ENCODE data around the gene AP5M1. TPM values are rescaled to one million over a fixed set of nuclear protein-coding genes. Genes with fewer than 3 reads are reported as not detected.
A peak's percentile ranks its signal among the peaks of the same experiment; 100 is the strongest.
"Not testable (repeated sequence)": the region's sequence is repeated elsewhere in the genome, so short reads cannot be mapped to it uniquely, and the experiment has no call there.

Gene AP5M1, protein sequence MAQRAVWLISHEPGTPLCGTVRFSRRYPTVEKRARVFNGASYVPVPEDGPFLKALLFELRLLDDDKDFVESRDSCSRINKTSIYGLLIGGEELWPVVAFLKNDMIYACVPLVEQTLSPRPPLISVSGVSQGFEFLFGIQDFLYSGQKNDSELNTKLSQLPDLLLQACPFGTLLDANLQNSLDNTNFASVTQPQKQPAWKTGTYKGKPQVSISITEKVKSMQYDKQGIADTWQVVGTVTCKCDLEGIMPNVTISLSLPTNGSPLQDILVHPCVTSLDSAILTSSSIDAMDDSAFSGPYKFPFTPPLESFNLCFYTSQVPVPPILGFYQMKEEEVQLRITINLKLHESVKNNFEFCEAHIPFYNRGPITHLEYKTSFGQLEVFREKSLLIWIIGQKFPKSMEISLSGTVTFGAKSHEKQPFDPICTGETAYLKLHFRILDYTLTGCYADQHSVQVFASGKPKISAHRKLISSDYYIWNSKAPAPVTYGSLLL
- total RNA-seq (2021) (54.1 and 58.7 TPM in 2 replicates), Bru-seq, nascent RNA (percentile 90 among the genes with signal in this experiment), BruChase-seq, experiment 1, labeled RNA remaining after a 2-hour chase (percentile 92 among the genes with signal in this experiment), BruChase-seq, experiment 2, labeled RNA remaining after a 6-hour chase (percentile 91 among the genes with signal in this experiment)
- long read RNA-seq, full-length matches to known transcripts: 78 of 99 reads
- long read RNA-seq, partial matches to known transcripts: 2 of 99 reads
- long read RNA-seq, other reads (novel, unspliced or antisense): 19 of 99 reads

DNA sequence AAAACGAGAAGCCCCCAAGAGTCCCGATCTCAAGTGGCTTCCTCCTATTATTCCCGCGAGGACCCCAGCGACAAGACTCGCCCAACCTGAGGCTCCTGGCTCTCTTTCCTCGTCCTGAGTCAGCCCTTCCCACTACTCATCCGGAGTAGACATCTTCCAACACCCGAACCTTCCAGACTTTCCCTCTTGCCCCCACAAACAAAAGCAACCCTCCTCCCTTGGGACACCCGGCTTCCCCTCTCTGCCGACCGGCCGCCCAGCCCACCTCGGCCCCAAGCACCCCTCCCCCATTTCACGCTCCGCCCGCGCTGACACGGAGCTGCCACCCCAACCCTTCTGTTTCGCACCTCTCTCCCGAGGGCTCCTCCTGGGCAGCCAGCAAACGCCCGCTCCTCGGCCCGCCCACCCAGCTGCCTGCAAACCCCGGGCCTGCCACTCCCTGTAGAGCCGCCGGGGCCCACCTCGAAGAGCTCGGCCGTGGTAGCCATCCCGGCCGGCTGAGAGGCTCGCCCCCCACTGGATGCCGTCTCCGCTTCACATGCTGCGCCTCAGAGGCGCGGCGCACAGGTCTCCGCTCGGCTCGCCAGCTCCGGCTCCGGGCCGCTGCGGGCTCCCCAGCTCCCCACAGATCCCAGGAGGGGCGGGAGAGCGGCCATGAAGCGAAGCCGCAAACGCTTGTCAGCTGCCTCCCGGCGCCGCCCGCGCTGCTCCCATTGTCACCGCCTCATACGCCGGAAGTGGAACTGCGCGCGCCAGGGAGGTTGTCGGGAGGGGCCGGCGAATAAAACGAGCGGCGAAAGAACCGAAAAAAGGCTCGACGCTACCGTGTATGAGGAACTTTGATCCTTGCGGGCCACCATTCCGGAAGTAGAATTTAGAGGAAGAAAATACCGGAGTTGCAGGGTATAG, at the start of gene AP5M1, which contains the start of gene EXOC5:
Gene AP5M1 (plus strand): TSS at position 811 of the 909 bp plus-strand sequence. CDS start 344 bp downstream, outside the sequence.
Gene EXOC5 (minus strand): TSS at position 745 of the 909 bp plus-strand sequence. CDS start 257 bp downstream, at position 488.
- intact Hi-C loops (cut with micrococcal nuclease; ENCODE audit: unreplicated experiment): no loop called here
- peak within 1 kb of the TSS; percentile 94 for H3K27ac ChIP-seq (ENCODE audit: low read depth, low read length, poor library complexity, severe bottlenecking)
- DNase-seq (ENCODE audit: low spot score): peak; percentile 98
- no peaks in the 10 kb centered on the region for H3K9me3 ChIP-seq (ENCODE audit: low read depth, low read length, poor library complexity, severe bottlenecking)
- peak within 1 kb of the TSS; percentile 63 for H3K4me3 ChIP-seq (ENCODE audit: low read depth, low read length, poor library complexity, severe bottlenecking)
- H3K36me3 ChIP-seq (ENCODE audit: insufficient read depth, low read length, poor library complexity, severe bottlenecking): no peaks in the 10 kb centered on the region
- no peak for TF ChIP-seq EZH2 (IDR thresholded peaks at IDR 0.05; ENCODE audit: borderline replicate concordance, low read depth, low read length, poor library complexity, severe bottlenecking)
- TF ChIP-seq, protein P1, sequence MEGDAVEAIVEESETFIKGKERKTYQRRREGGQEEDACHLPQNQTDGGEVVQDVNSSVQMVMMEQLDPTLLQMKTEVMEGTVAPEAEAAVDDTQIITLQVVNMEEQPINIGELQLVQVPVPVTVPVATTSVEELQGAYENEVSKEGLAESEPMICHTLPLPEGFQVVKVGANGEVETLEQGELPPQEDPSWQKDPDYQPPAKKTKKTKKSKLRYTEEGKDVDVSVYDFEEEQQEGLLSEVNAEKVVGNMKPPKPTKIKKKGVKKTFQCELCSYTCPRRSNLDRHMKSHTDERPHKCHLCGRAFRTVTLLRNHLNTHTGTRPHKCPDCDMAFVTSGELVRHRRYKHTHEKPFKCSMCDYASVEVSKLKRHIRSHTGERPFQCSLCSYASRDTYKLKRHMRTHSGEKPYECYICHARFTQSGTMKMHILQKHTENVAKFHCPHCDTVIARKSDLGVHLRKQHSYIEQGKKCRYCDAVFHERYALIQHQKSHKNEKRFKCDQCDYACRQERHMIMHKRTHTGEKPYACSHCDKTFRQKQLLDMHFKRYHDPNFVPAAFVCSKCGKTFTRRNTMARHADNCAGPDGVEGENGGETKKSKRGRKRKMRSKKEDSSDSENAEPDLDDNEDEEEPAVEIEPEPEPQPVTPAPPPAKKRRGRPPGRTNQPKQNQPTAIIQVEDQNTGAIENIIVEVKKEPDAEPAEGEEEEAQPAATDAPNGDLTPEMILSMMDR (conservative IDR thresholded peaks at IDR 0.05; ENCODE audit: low read depth, low read length): 0 out of 2 replicates have a peak, but pooled peaks have one; percentile 1
- CTCF ChIA-PET: interaction anchor here (0.5 kb wide), 1 partner anchor 690 kb away, joined by 5 read pairs; no protein-coding TSS in a partner anchor
- H3K27me3 ChIP-seq (replicated peaks; ENCODE audit: insufficient read depth, low read depth, low read length, poor library complexity): no peaks in the 10 kb centered on the region
- POLR2A ChIA-PET (ENCODE audit: low non-redundant PET): interaction anchor here (0.6 kb wide), 2 partner anchors 32 to 700 kb away, joined by 3 read pairs; no protein-coding TSS in a partner anchor
- BruUV-seq (replicated peaks): no TSS peak
- H3K4me1 ChIP-seq (ENCODE audit: insufficient read depth, low read length, poor library complexity, severe bottlenecking): peaks cover 12% of the 10 kb centered on the region

DNA sequence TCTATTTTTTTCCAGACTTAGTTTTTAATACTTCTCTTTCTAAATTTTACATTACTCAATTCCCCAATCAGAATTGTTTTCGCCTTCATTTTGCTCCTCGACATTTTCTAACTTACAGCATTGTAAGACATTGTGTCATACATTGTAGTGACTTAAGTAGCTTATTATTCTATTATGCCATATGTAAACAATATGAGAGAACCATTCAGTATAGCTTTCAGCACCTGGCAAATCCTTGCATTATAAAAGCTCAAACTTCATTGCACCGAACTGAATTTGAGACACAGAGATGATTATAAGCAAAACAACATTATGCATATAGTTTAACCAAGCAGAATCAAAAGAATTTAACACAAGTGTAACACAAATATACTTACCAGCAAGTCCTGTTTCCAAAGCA, 46.8 kb upstream of the AP5M1 start:
- H3K27me3 ChIP-seq (replicated peaks; ENCODE audit: insufficient read depth, low read depth, low read length, poor library complexity): no peaks in the 10 kb centered on the region
- ChIA-PET POLR2A (ENCODE audit: low non-redundant PET) (no interaction called here), CTCF (no interaction called here)
- H3K9me3 ChIP-seq (ENCODE audit: low read depth, low read length, poor library complexity, severe bottlenecking): no peaks in the 10 kb centered on the region
- intact Hi-C loops (cut with micrococcal nuclease; ENCODE audit: unreplicated experiment): no loop called here
- peaks cover 35% of the 10 kb centered on the region for H3K36me3 ChIP-seq (ENCODE audit: insufficient read depth, low read length, poor library complexity, severe bottlenecking)
- no peak overlapping the region for H3K27ac ChIP-seq (ENCODE audit: low read depth, low read length, poor library complexity, severe bottlenecking)
- no TSS peak for BruUV-seq (replicated peaks)
- no peak for DNase-seq (ENCODE audit: low spot score)
- H3K4me3 ChIP-seq (ENCODE audit: low read depth, low read length, poor library complexity, severe bottlenecking): no peak overlapping the region
- TF ChIP-seq, protein P1 (conservative IDR thresholded peaks at IDR 0.05; ENCODE audit: low read depth, low read length): no peak
- no peak for TF ChIP-seq EZH2 (IDR thresholded peaks at IDR 0.05; ENCODE audit: borderline replicate concordance, low read depth, low read length, poor library complexity, severe bottlenecking)
- no peaks in the 10 kb centered on the region for H3K4me1 ChIP-seq (ENCODE audit: insufficient read depth, low read length, poor library complexity, severe bottlenecking)

DNA sequence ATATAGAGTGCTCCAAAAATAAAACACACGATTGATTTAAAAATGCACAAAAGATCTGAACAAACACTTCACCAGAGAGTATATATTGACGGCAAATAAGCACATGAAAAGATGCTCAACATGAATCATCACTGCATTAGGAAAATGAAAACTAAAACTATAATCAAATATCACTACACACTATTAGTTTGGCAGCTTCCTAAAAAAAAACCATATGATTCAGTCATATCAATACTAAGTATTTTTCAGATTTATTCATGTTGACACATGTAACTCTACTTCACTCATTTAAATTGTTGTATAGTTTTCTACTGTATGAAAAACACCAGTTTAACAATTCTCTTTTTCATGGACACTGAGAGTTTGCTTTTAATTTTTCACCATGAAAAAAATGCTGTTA, 41.7 kb upstream of the AP5M1 start:
- H3K27me3 ChIP-seq (replicated peaks; ENCODE audit: insufficient read depth, low read depth, low read length, poor library complexity): no peaks in the 10 kb centered on the region
- no TSS peak for BruUV-seq (replicated peaks)
- intact Hi-C loops (cut with micrococcal nuclease; ENCODE audit: unreplicated experiment): no loop called here
- peaks cover 49% of the 10 kb centered on the region for H3K36me3 ChIP-seq (ENCODE audit: insufficient read depth, low read length, poor library complexity, severe bottlenecking)
- no peaks in the 10 kb centered on the region for H3K9me3 ChIP-seq (ENCODE audit: low read depth, low read length, poor library complexity, severe bottlenecking)
- no peaks in the 10 kb centered on the region for H3K4me1 ChIP-seq (ENCODE audit: insufficient read depth, low read length, poor library complexity, severe bottlenecking)
- no peak for TF ChIP-seq EZH2 (IDR thresholded peaks at IDR 0.05; ENCODE audit: borderline replicate concordance, low read depth, low read length, poor library complexity, severe bottlenecking)
- TF ChIP-seq, protein P1 (conservative IDR thresholded peaks at IDR 0.05; ENCODE audit: low read depth, low read length): no peak
- H3K27ac ChIP-seq (ENCODE audit: low read depth, low read length, poor library complexity, severe bottlenecking): no peak overlapping the region
- no peak for DNase-seq (ENCODE audit: low spot score)
- no peak overlapping the region for H3K4me3 ChIP-seq (ENCODE audit: low read depth, low read length, poor library complexity, severe bottlenecking)
- ChIA-PET POLR2A (ENCODE audit: low non-redundant PET) (no interaction called here), CTCF (no interaction called here)

DNA sequence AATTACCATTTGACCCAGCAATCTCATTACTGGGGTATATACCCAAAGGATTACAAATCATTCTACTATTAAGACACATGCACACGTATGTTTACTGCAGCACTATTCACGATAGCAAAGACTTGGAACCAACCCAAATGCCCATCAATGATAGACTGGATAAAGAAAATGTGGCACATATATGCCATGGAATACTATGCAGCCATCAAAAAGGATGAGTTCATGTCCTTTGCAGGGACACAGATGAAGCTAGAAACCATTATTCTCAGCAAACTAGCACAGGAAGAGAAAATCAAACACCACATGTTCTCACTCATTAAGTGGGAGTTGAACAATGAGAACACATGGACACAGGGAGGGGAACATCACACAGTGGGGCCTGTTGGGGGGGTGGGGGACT, 40.5 kb upstream of the AP5M1 start:
- intact Hi-C loops (cut with micrococcal nuclease; ENCODE audit: unreplicated experiment); BruUV-seq (replicated peaks); H3K27ac ChIP-seq (ENCODE audit: low read depth, low read length, poor library complexity, severe bottlenecking); H3K9me3 ChIP-seq (ENCODE audit: low read depth, low read length, poor library complexity, severe bottlenecking); H3K27me3 ChIP-seq (replicated peaks; ENCODE audit: insufficient read depth, low read depth, low read length, poor library complexity); DNase-seq (ENCODE audit: low spot score); H3K4me1 ChIP-seq (ENCODE audit: insufficient read depth, low read length, poor library complexity, severe bottlenecking); H3K4me3 ChIP-seq (ENCODE audit: low read depth, low read length, poor library complexity, severe bottlenecking); CTCF ChIA-PET; POLR2A ChIA-PET (ENCODE audit: low non-redundant PET): not testable (repeated sequence)
- peaks cover 53% of the 10 kb centered on the region for H3K36me3 ChIP-seq (ENCODE audit: insufficient read depth, low read length, poor library complexity, severe bottlenecking)
